Upper lobe of left lung (tissue), 4 donors: ENCODE results near the gene RABEP2.

ENCODE experiments used
- EP300 ChIP-seq, 4 donors: sonication (generic); formaldehyde crosslinking; IDR thresholded peaks; one replicate each; pipeline ENCODE4 v1.5.1; 2017; ENCODE audit warnings: antibody characterized with exemption in 4 of 4, control low read depth in 2 of 4
- POLR2A ChIP-seq, 4 donors: fragments of 450-650 bp; IDR thresholded peaks; one replicate each; pipeline ENCODE4 v1.5.1; 2016 to 2017; ENCODE audit warnings: antibody characterized with exemption in 4 of 4, mild to moderate bottlenecking in 2 of 4
- POLR2AphosphoS5 ChIP-seq, 2 donors: sonication (generic); formaldehyde crosslinking; IDR thresholded peaks; one replicate each; pipeline ENCODE4 v1.5.1; 2017; ENCODE audit warnings: antibody characterized with exemption in 2 of 2
- TF ChIP-seq, protein P1 (sequence below), 6 experiments: fragments of 450-650 bp in 4 of 6; fragments of 200-600 bp in 2 of 6; sonication (generic) in 2 of 6; IDR thresholded peaks; one replicate each; pipeline ENCODE4 v1.5.1; 2016 to 2019; ENCODE audit warnings: antibody characterized with exemption in 6 of 6

DNA sequence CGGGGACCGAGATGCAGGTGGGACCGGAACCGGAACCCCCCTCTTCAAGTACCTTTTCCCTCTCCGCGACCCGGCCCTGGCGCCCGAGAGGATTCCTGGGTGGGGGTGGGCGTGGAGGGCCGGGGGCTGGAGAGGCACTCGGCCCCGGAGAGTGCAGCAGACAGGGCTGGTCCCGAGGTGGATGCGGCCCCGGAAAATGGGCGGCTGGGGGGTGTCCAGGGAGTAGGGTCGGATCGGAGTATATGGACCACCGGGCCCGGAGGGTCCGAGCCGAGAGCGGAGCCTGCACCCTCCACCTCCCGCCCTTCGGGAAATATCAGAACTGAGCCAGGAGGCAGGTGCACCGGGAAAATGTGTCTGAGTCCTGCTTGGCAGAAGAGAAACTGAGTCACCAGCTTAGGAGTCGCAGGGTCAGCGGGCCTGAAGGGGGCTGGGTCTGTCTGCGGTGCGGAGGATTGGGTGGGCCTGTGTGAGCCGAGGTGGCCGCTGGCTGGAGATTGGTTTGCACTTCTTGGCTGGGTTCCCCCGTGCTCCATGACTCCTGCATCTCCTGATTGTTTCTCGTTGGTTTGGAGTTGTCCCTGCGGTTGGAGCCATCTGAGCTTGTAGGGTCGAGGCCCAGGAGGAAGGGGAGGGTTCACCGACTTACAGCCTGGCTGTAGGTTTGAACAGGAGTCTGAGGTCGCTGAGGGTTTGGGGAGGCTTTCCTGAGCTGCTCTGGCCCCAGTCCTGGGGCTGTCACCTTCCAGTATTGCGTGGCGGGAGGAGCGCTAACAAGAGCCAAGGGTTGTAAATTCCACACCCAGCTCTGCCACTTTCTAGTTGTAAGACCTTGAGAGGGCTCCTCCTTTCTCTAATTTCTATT is 60.9 kb downstream of the RABEP2 start:
- no peak for TF ChIP-seq POLR2AphosphoS5 (IDR thresholded peaks at IDR 0.05)
- TF ChIP-seq, protein P1, sequence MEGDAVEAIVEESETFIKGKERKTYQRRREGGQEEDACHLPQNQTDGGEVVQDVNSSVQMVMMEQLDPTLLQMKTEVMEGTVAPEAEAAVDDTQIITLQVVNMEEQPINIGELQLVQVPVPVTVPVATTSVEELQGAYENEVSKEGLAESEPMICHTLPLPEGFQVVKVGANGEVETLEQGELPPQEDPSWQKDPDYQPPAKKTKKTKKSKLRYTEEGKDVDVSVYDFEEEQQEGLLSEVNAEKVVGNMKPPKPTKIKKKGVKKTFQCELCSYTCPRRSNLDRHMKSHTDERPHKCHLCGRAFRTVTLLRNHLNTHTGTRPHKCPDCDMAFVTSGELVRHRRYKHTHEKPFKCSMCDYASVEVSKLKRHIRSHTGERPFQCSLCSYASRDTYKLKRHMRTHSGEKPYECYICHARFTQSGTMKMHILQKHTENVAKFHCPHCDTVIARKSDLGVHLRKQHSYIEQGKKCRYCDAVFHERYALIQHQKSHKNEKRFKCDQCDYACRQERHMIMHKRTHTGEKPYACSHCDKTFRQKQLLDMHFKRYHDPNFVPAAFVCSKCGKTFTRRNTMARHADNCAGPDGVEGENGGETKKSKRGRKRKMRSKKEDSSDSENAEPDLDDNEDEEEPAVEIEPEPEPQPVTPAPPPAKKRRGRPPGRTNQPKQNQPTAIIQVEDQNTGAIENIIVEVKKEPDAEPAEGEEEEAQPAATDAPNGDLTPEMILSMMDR (IDR thresholded peaks at IDR 0.05) = no peak
- no peak for TF ChIP-seq EP300 (IDR thresholded peaks at IDR 0.05)
- no peak for TF ChIP-seq POLR2A (IDR thresholded peaks at IDR 0.05)
